Neuron (in vitro differentiated cells): ENCODE results near the gene C19orf38.

Source experiments
- H2AFZ ChIP-seq: one replicate; pipeline ENCODE4 v1.6.1; 2013; ENCODE audit warnings: low read depth, mild to moderate bottlenecking, inconsistent platforms, low read length, moderate library complexity
- H3K27me3 ChIP-seq: one replicate; pipeline ENCODE4 v1.6.1; 2013; ENCODE audit warnings: low read length; ENCODE audit not compliant: insufficient read depth
- H3K36me3 ChIP-seq: one replicate; pipeline ENCODE4 v1.6.1; 2013; ENCODE audit warnings: low read length; ENCODE audit not compliant: insufficient read depth
- H3K4me1 ChIP-seq: one replicate; pipeline ENCODE4 v1.6.1; 2013; ENCODE audit warnings: low read length; ENCODE audit not compliant: insufficient read depth
- H3K4me3 ChIP-seq: 2 replicates; pipeline ENCODE4 v1.5.1; 2013; ENCODE audit warnings: mild to moderate bottlenecking, low read length, moderate library complexity
- H3K9me3 ChIP-seq: one replicate; pipeline ENCODE4 v1.6.1; 2013; ENCODE audit warnings: low read length

C19orf38 gene

DNA sequence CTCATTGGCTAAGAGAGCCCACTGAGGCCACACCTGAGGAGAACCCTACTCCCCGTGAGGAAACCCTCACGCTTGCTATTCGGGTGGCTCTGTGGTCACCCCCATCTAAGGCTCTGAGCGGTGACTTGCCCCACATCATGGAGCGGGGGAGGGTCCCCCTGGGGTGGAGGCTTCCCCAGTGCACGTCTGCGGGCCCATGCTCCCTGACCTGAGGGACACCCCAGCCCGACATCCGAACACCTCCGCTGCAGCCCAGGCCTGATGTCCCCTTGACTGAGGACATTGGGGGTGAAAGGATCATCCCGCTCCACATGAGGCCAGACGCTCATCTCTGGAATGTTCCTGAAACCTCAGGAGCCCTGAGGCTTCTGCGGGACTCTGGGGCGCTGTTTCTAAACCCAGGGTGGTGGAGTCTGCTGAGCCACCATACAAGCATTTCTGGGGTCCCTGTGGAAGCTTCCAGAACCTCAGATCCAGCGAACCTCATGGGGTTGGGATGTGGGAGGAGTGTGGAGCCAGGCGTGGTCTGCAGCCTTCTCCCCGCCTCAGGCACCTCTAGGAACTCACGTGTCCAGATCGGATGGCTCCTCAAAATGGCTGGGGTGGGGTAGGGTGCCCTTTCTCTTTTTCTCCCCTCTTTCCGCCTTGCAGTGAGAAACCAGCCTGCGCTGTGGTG, 32.1 kb upstream of the C19orf38 start:
- H3K4me3 ChIP-seq, result no peak overlapping the region
- H3K36me3 ChIP-seq, result peaks cover 42% of the 10 kb centered on the region
- H3K9me3 ChIP-seq, result peaks cover 2% of the 10 kb centered on the region
- no peak overlapping the region for H2AFZ ChIP-seq
- H3K4me1 ChIP-seq, result no peaks in the 10 kb centered on the region
- no peaks in the 10 kb centered on the region for H3K27me3 ChIP-seq

DNA sequence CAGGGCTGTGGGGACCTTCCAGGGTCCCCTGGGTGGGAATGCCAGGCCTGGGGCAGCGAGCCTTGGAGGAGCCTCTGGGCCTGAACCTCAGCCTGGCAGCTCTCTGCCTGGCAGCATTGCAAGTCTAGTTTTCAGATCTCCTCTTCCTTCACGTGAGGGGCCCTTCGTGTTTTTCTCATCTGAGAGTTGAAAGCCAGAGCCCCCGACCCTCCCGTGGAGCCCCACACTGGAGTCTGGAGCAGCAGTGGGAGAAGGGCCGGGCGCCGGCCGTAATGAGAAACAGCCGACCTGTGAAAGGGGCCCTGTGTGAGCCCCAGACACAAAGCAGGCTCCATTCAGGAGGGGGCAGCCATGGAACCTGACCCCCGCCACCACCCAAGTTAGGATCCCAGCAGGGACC, 31.5 kb upstream of the C19orf38 start:
- no peak overlapping the region for H3K4me3 ChIP-seq
- H3K9me3 ChIP-seq, result peaks cover 2% of the 10 kb centered on the region
- no peaks in the 10 kb centered on the region for H3K4me1 ChIP-seq
- no peaks in the 10 kb centered on the region for H3K27me3 ChIP-seq
- peaks cover 40% of the 10 kb centered on the region for H3K36me3 ChIP-seq
- H2AFZ ChIP-seq, result no peak overlapping the region

DNA sequence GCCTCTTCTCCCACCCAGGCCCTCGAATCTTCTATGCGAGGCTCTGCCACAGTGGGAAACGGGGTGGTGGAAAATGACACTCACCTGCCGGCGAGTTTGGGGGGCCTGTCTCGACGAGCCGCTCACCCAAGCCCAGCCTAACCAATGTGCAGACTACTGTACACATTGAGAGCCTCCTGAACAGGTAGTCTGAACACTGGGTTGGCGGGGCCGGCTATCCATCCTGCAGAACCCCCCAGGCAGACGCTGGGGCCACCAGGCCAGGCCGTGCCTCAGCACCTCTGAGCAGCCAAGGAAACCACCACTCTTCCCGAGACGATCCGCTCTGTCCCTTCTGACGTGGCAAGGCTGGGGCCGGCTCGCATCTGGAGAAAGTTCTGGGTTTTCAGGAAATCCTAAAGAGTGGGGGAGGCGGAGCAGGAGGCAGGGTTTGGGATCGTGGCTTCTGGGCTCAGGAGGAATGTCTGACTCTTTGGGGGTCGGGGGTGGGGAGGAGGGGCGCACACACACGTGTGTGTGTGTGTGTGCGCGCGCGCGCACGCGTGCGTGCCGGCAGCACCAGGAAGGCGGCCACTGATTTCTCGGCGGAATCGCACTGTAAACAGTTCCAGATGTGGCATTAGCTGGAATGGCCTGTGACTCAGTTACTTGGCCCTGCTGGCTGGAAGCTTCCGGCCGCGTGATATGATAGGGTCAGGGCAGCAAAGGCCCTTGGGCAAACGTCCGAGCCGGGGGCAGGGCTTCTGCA, 30.8 kb upstream of the C19orf38 start:
- Histone ChIP-seq H3K27me3 (no peaks in the 10 kb centered on the region), H3K36me3 (peaks cover 42% of the 10 kb centered on the region), H3K9me3 (peaks cover 2% of the 10 kb centered on the region), H2AFZ (no peak overlapping the region), H3K4me1 (no peaks in the 10 kb centered on the region), H3K4me3 (no peak overlapping the region)

- Histone ChIP-seq H3K36me3 (peaks cover 42% of the 10 kb centered on the region), H3K4me1 (no peaks in the 10 kb centered on the region), H3K4me3 (no peak overlapping the region), H3K9me3 (peaks cover 2% of the 10 kb centered on the region), H3K27me3 (no peaks in the 10 kb centered on the region), H2AFZ (no peak overlapping the region)
Observed at GRCh38 chr19:10818301-10819123, 29.7 kb upstream of the C19orf38 start.

GRCh38 chr19:10819124-10820060, 28.8 kb upstream of the C19orf38 start:
- H3K4me1 ChIP-seq, result no peaks in the 10 kb centered on the region
- H2AFZ ChIP-seq, result no peak overlapping the region
- H3K36me3 ChIP-seq, result peaks cover 48% of the 10 kb centered on the region
- H3K9me3 ChIP-seq, result peaks cover 2% of the 10 kb centered on the region
- no peaks in the 10 kb centered on the region for H3K27me3 ChIP-seq
- H3K4me3 ChIP-seq, result no peak overlapping the region

- Histone ChIP-seq H3K4me1 (no peaks in the 10 kb centered on the region), H3K27me3 (no peaks in the 10 kb centered on the region), H3K4me3 (no peak overlapping the region), H2AFZ (no peak overlapping the region), H3K36me3 (peaks cover 55% of the 10 kb centered on the region), H3K9me3 (peaks cover 2% of the 10 kb centered on the region)
Observed at GRCh38 chr19:10820173-10820572, 28.0 kb upstream of the C19orf38 start.

- Histone ChIP-seq H3K4me3 (no peak overlapping the region), H3K9me3 (peaks cover 2% of the 10 kb centered on the region), H3K4me1 (no peaks in the 10 kb centered on the region), H3K27me3 (no peaks in the 10 kb centered on the region), H3K36me3 (peaks cover 52% of the 10 kb centered on the region), H2AFZ (no peak overlapping the region)
Observed at GRCh38 chr19:10823690-10824089, 24.5 kb upstream of the C19orf38 start.

GRCh38 chr19:10826231-10826630, 22.0 kb upstream of the C19orf38 start:
- no peaks in the 10 kb centered on the region for H3K27me3 ChIP-seq
- H3K4me1 ChIP-seq, result no peaks in the 10 kb centered on the region
- H3K36me3 ChIP-seq, result peaks cover 51% of the 10 kb centered on the region
- H3K4me3 ChIP-seq, result no peak overlapping the region
- no peaks in the 10 kb centered on the region for H3K9me3 ChIP-seq
- no peak overlapping the region for H2AFZ ChIP-seq

DNA sequence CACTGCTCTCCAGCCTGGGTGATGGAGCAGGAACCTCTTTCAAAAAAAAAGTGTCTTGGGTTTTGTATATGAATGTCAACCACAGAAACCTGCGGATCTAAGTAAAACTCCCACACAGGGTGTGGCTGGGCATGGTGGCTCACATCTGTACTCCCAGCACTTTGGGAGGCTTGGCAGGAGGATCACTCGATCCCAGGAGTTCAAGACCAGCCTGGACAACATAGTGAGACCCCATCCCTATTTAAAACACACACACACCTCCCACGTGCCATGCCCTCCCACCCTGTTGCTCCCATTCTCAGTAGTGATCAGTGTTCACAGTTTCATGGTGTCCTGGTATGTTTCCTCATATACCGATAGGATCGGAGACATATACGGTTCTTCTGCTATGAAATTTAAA, 21.4 kb upstream of the C19orf38 start:
- no peaks in the 10 kb centered on the region for H3K9me3 ChIP-seq
- H3K36me3 ChIP-seq, result peaks cover 52% of the 10 kb centered on the region
- H3K4me3 ChIP-seq, result no peak overlapping the region
- H3K27me3 ChIP-seq, result no peaks in the 10 kb centered on the region
- no peaks in the 10 kb centered on the region for H3K4me1 ChIP-seq
- no peak overlapping the region for H2AFZ ChIP-seq

DNA sequence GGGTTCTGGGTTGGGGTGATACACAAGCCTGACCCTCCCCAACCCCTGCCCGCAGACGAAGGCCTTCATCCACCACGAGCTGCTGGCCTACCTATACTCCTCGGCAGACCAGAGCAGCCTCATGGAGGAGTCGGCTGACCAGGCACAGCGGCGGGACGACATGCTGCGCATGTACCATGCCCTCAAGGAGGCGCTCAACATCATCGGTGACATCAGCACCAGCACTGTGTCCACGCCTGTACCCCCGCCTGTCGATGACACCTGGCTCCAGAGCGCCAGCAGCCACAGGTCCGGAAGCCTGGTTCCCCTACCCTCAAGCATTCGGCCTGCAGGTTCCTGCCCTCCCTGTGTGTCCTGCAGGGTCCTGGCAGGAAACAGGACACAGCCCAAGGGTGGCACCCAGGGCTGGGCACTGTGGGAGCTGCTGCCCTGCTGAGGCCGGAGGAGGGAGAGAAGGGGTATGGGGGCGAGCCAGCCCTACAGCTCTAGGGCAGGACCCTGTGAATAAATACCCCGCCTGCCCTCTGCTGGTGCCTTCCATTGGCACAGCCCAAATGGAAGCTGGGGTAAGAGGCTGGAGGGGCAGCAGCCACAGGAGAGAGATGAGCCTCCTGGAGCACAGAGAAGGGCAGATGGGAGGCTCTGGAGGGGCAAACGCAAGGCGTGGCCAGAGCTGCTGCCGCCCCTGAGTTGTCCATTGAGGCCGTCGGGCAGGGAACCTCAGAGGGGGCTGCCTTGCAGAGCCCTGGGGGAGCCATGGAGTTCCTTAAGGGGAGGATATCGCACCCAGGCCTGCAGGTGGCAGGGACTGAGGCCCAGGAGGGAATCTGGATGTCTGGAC, 19.0 kb upstream of the C19orf38 start:
- peaks cover 53% of the 10 kb centered on the region for H3K36me3 ChIP-seq

GRCh38 chr19:10829967-10830366, 18.2 kb upstream of the C19orf38 start:
- Histone ChIP-seq H3K4me3 (no peak overlapping the region), H2AFZ (no peak overlapping the region), H3K4me1 (no peaks in the 10 kb centered on the region), H3K36me3 (peaks cover 51% of the 10 kb centered on the region), H3K27me3 (no peaks in the 10 kb centered on the region), H3K9me3 (no peaks in the 10 kb centered on the region)

More for the DNA sequence above, 19.0 kb upstream of the C19orf38 start:
- H2AFZ ChIP-seq, result no peak overlapping the region
- no peaks in the 10 kb centered on the region for H3K9me3 ChIP-seq
- no peak overlapping the region for H3K4me3 ChIP-seq
- no peaks in the 10 kb centered on the region for H3K27me3 ChIP-seq
- no peaks in the 10 kb centered on the region for H3K4me1 ChIP-seq

DNA sequence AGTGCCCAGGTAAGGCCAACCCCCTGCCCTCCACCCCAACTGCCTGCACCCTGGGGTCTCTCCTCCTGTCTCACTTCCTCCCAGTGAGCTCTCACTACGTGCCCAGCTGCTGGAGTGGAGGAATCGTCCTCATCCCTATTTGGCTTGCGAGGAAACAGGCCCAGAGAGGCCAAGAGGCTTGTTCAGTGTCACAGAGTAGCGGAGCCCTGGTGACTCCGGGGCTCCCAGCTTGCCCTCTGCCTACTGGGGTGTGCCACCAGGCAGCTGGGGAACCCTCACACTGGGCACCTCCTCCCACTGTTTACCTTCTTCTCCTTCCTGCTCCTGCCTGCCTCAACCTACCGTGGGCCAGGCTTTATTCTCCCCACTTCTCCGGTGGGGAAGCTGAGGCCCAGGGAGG, 17.8 kb upstream of the C19orf38 start:
- peaks cover 52% of the 10 kb centered on the region for H3K36me3 ChIP-seq
- no peak overlapping the region for H2AFZ ChIP-seq
- H3K4me3 ChIP-seq, result no peak overlapping the region
- no peaks in the 10 kb centered on the region for H3K4me1 ChIP-seq
- H3K9me3 ChIP-seq, result no peaks in the 10 kb centered on the region
- H3K27me3 ChIP-seq, result no peaks in the 10 kb centered on the region
